Hippocampal formation (tissue), 2 donors: Measurements from ENCODE around the gene FBXO9.
A peak's percentile ranks its signal among the peaks of the same experiment; 100 is the strongest.
"Not testable (repeated sequence)": the region's sequence is repeated elsewhere in the genome, so short reads cannot be mapped to it uniquely, and the experiment has no call there.

Source experiments
- DNase-seq, 2 donors: peaks; one replicate each; lab custom pipeline; 2025; lab: John Stamatoyannopoulos, UW

FBXO9 gene

GRCh38 chr6:53048431-53049195 lies 16.6 kb upstream of the FBXO9 start:
- no peak for DNase-seq

- no peak for DNase-seq
Measured at GRCh38 chr6:53049415-53049814, 15.8 kb upstream of the FBXO9 start.

GRCh38 chr6:53052152-53052551 lies 13.1 kb upstream of the FBXO9 start:
- DNase-seq, result not testable (repeated sequence)

- no peak for DNase-seq
Measured at GRCh38 chr6:53054532-53054931, 10.7 kb upstream of the FBXO9 start.

GRCh38 chr6:53055873-53056272 lies 9.3 kb upstream of the FBXO9 start:
- no peak for DNase-seq

GRCh38 chr6:53056273-53056672 lies 8.9 kb upstream of the FBXO9 start:
- no peak for DNase-seq

GRCh38 chr6:53058388-53059195 lies 6.6 kb upstream of the FBXO9 start:
- DNase-seq, result no peak

GRCh38 chr6:53059648-53060589 lies 5.3 kb upstream of the FBXO9 start:
- no peak for DNase-seq

- DNase-seq, result no peak
Measured at GRCh38 chr6:53062169-53062539, 3.0 kb upstream of the FBXO9 start.

GRCh38 chr6:53064255-53064654 lies 949 bp upstream of the FBXO9 start:
- DNase-seq, result not testable (repeated sequence)

GRCh38 chr6:53064726-53065265 lies 408 bp upstream of the FBXO9 start:
- DNase-seq, result peak; percentile 96 to 98

- DNase-seq, result no peak
Measured at GRCh38 chr6:53066077-53066417, 843 bp downstream of the FBXO9 start.

GRCh38 chr6:53066874-53067706 lies 1.9 kb downstream of the FBXO9 start:
- no peak for DNase-seq

GRCh38 chr6:53067849-53068361 lies 2.7 kb downstream of the FBXO9 start:
- DNase-seq, result no peak

GRCh38 chr6:53069427-53069826 lies 4.2 kb downstream of the FBXO9 start:
- DNase-seq, result no peak

- DNase-seq, result no peak
Measured at GRCh38 chr6:53070806-53071205, 5.6 kb downstream of the FBXO9 start.

- DNase-seq, result no peak
Measured at GRCh38 chr6:53074347-53074746, 9.1 kb downstream of the FBXO9 start.

- DNase-seq, result no peak
Measured at GRCh38 chr6:53080813-53081212, 15.6 kb downstream of the FBXO9 start.

GRCh38 chr6:53086302-53086701 lies 21.1 kb downstream of the FBXO9 start:
- no peak for DNase-seq

GRCh38 chr6:53089948-53090347 lies 24.7 kb downstream of the FBXO9 start:
- no peak for DNase-seq

- DNase-seq, result no peak
Measured at GRCh38 chr6:53090576-53090975, 25.4 kb downstream of the FBXO9 start.
